CD14-positive monocyte (primary cell): ENCODE data around the gene CAMTA1. TPM values are rescaled to one million over a fixed set of nuclear protein-coding genes. Genes with fewer than 3 reads are reported as not detected.

Experiments used
- DNase-seq, 3 donors: peaks; one replicate each; pipeline ENCODE4 v3.0.0-alpha.2; 2011 to 2022
- H2AFZ ChIP-seq: 2 replicates; pipeline ENCODE4 v1.6.0; 2012; ENCODE audit warnings: mild to moderate bottlenecking, low read depth, low read length, inconsistent platforms; ENCODE audit not compliant: insufficient read depth, poor library complexity, severe bottlenecking
- H3K27ac ChIP-seq, 2 donors: 1 replicate in 1 of 2; 2 replicates in 1 of 2; pipeline ENCODE4 v1.5.1; 2012 to 2013; ENCODE audit warnings: low read length in 2 of 2, control low read depth in 1 of 2, inconsistent platforms in 1 of 2, low read depth in 1 of 2, mild to moderate bottlenecking in 1 of 2
- H3K27me3 ChIP-seq, 2 donors: one replicate each; pipeline versions ENCODE4 v1.6.0 to v1.6.1; 2011 to 2013; ENCODE audit warnings: low read length in 2 of 2; ENCODE audit not compliant: control insufficient read depth in 2 of 2, insufficient read depth in 2 of 2
- H3K36me3 ChIP-seq, 2 donors: replicated peaks in 1 of 2; 1 replicate in 1 of 2; 2 replicates in 1 of 2; pipeline versions ENCODE4 v1.5.1 to v1.6.1; 2012 to 2013; ENCODE audit warnings: low read length in 2 of 2, control low read depth in 1 of 2, inconsistent platforms in 1 of 2, mild to moderate bottlenecking in 1 of 2; ENCODE audit not compliant: insufficient read depth in 2 of 2, control insufficient read depth in 1 of 2
- H3K4me1 ChIP-seq, 2 donors: 1 replicate in 1 of 2; 2 replicates in 1 of 2; pipeline versions ENCODE4 v1.5.1 to v1.6.1; 2012 to 2013; ENCODE audit warnings: low read length in 2 of 2, control low read depth in 1 of 2, inconsistent platforms in 1 of 2, mild to moderate bottlenecking in 1 of 2, moderate library complexity in 1 of 2; ENCODE audit not compliant: insufficient read depth in 2 of 2, control insufficient read depth in 1 of 2
- H3K4me2 ChIP-seq: replicated peaks from 2 replicates; pipeline ENCODE3; 2012; ENCODE audit warnings: low read length, moderate library complexity, mild to moderate bottlenecking; ENCODE audit not compliant: poor library complexity, severe bottlenecking; ENCODE audit errors: extremely low read depth
- H3K4me3 ChIP-seq, 3 experiments: fragments of 200-600 bp in 1 of 3; sonication (generic) in 1 of 3; replicated peaks in 1 of 3; 1 replicate in 2 of 3; 2 replicates in 1 of 3; pipeline ENCODE4 v1.5.1; 2011 to 2013; ENCODE audit warnings: low read length in 3 of 3, mild to moderate bottlenecking in 3 of 3, control low read depth in 2 of 3, low read depth in 2 of 3, inconsistent platforms in 1 of 3, moderate library complexity in 1 of 3
- H3K79me2 ChIP-seq: 2 replicates; pipeline ENCODE4 v1.6.0; 2012; ENCODE audit warnings: mild to moderate bottlenecking, control low read depth, inconsistent platforms, low read length, moderate library complexity; ENCODE audit not compliant: insufficient read depth
- H3K9ac ChIP-seq: 2 replicates; pipeline ENCODE4 v1.6.0; 2017; ENCODE audit warnings: low read length, mild to moderate bottlenecking; ENCODE audit not compliant: insufficient read depth, poor library complexity, severe bottlenecking
- H3K9me3 ChIP-seq, 2 donors: replicated peaks in 1 of 2; 1 replicate in 1 of 2; 2 replicates in 1 of 2; pipeline versions ENCODE4 v1.5.1 to v1.6.1; 2012 to 2013; ENCODE audit warnings: low read length in 2 of 2, control low read depth in 1 of 2; ENCODE audit not compliant: control insufficient read depth in 1 of 2, insufficient read depth in 1 of 2
- H4K20me1 ChIP-seq: 2 replicates; pipeline ENCODE4 v1.6.0; 2012; ENCODE audit warnings: mild to moderate bottlenecking, low read length, control low read depth, moderate library complexity; ENCODE audit not compliant: insufficient read depth
- H3K27ac Mint-ChIP-seq, 7 donors: one replicate each; pipeline ENCODE4 v1.8.0; 2020; ENCODE audit warnings: mild to moderate bottlenecking in 7 of 7, mixed read lengths in 7 of 7, moderate library complexity in 6 of 7, inconsistent platforms in 2 of 7
- H3K27me3 Mint-ChIP-seq, 3 donors: one replicate each; pipeline ENCODE4 v1.8.0; 2021 to 2022; ENCODE audit warnings: low read depth in 3 of 3, mild to moderate bottlenecking in 3 of 3, mixed read lengths in 3 of 3, moderate library complexity in 3 of 3, inconsistent platforms in 1 of 3
- H3K36me3 Mint-ChIP-seq, 2 donors: one replicate each; pipeline ENCODE4 v1.8.0; 2020; ENCODE audit warnings: mixed read lengths in 2 of 2, inconsistent platforms in 1 of 2, mild to moderate bottlenecking in 1 of 2
- H3K4me1 Mint-ChIP-seq: one replicate; pipeline ENCODE4 v1.8.0; 2020; ENCODE audit warnings: mild to moderate bottlenecking, mixed read lengths
- H3K4me3 Mint-ChIP-seq, 2 donors: one replicate each; pipeline ENCODE4 v1.8.0; 2020; ENCODE audit warnings: mild to moderate bottlenecking in 2 of 2, mixed read lengths in 2 of 2, moderate library complexity in 1 of 2
- H3K9me3 Mint-ChIP-seq, 7 donors: one replicate each; pipeline ENCODE4 v1.8.0; 2020 to 2022; ENCODE audit warnings: mixed read lengths in 7 of 7, mild to moderate bottlenecking in 6 of 7, moderate library complexity in 6 of 7, inconsistent platforms in 2 of 7
- CTCF ChIP-seq: fragments of 200-600 bp; IDR thresholded peaks from one replicate; pipeline ENCODE4 v1.8.0; 2022; ENCODE audit warnings: antibody characterized with exemption, mild to moderate bottlenecking
- WGBS: methylation state at CpG from one replicate; pipeline ENCODE4 v1.1.5; 2013; ENCODE audit warnings: missing lambda C conversion rate; ENCODE audit not compliant: insufficient coverage; 5-methylcytosine and 5-hydroxymethylcytosine counted together
- intact Hi-C, 2 donors: fragments of 100-400 bp; cut with micrococcal nuclease; formaldehyde crosslinking; loops; one replicate each; pipeline versions ENCODE4 v1.15.0 to v1.15.1; 2023
- polyA plus RNA-seq, 3 donors: library from polyadenylated mRNA; depleted of rRNA in 1 of 3; unstranded in 2 of 3; stranded (reverse) in 1 of 3; fragments of 300-500 nt in 2 of 3; fragments of >200 nt in 1 of 3; fragmentation: Illumina TruSeq in 2 of 3; gene quantifications; 1 replicate in 2 of 3; 2 replicates in 1 of 3; pipeline ENCODE4 v1.2.3, GENCODE V29; 2012 to 2021

The CAMTA1 gene
- polyA plus RNA-seq, 3 donors, result 52.0 to 89.6 (median 78.3) TPM

DNA sequence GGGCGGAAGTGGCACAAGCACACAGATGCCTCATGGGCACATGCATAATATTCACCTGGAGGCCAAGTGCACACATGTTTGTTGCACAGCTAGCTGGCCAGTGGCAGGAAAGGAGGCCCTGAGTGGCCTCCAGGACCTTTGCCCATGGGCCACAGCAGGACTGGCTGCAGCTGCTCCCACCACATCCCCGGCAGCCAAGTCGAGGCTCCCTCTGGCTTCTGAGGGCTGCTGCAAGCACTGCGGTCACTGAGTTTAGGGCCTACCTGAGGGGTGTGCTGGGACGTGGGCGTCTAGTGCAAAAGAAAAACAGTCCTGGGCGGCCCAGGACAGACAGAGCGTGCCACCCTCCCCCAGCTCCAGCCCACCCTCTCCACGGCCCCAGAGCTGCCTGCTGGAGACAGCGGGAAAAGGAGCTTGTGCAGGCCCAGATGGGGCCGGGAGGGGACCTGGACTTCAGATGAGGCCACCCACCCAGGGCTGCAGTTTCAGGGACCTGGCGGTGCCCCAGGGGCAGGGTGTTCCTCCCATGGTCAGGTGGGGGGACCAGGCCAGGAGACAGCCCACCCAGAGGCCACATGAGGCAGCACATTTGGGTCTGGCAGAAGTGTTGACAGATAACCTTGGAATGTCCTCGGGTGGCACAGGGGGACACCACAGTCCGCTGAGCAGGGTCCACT lies 720.0 kb downstream of the CAMTA1 start:
- no peaks in the 10 kb centered on the region for H4K20me1 ChIP-seq
- no peak overlapping the region for H3K4me3 ChIP-seq
- no peaks in the 10 kb centered on the region for H3K36me3 Mint-ChIP-seq
- no peak overlapping the region for H2AFZ ChIP-seq
- no peaks in the 10 kb centered on the region for H3K79me2 ChIP-seq
- no peaks in the 10 kb centered on the region for H3K9me3 Mint-ChIP-seq
- no peaks in the 10 kb centered on the region for H3K4me1 ChIP-seq
- no peak overlapping the region for H3K27ac ChIP-seq
- no peak overlapping the region for H3K4me3 Mint-ChIP-seq
- no peaks in the 10 kb centered on the region for H3K27me3 ChIP-seq
- 85% methylated on average over 9 of the region's 14 CpGs for WGBS
- no peak for TF ChIP-seq CTCF
- H3K9ac ChIP-seq, result no peak overlapping the region
- no peak for DNase-seq
- H3K36me3 ChIP-seq, result no peaks in the 10 kb centered on the region
- intact Hi-C loops, result no loop called here
- H3K4me2 ChIP-seq, result no peak overlapping the region
- H3K9me3 ChIP-seq, result peaks cover 0 to 2% of the 10 kb centered on the region in 2 donors
- H3K27me3 Mint-ChIP-seq, result peaks cover 0 to 1% (median 0%) of the 10 kb centered on the region in 3 donors
- no peak overlapping the region for H3K27ac Mint-ChIP-seq
- no peaks in the 10 kb centered on the region for H3K4me1 Mint-ChIP-seq

DNA sequence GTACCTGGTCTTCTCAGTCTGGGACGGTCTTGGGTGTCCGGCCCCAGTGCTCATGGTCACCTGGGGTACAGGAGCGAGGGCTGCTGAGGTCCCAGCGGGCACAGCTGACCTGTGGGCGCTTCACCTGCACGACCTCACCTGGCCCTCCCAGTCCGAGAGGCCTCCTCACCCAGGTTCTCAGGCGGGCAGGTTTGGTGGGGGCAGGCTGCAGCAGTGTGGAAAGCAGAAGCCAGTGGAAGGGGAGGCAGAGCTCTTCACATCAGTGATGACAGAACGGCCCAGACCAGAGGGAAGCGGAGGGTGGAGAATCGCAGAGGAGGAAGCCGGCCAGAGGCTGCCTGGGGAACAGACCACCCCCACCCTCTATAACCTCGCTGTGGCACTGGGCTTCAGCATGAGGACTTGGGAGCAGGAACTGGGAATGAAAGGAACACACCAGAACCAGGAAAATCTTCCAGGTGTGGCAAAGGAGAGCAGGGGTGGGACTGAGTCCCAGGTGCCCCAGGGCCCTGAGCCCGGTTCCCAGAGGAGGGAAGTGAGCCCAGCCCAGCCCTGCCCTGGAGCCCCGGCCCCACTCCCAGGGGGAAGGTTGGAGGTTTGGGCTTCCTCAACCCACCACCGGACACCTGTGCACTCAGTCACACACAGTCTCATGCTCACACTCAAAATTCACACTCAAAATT lies 720.7 kb downstream of the CAMTA1 start:
- no peak overlapping the region for H3K4me3 ChIP-seq
- H3K36me3 Mint-ChIP-seq, result no peaks in the 10 kb centered on the region
- intact Hi-C loops, result no loop called here
- no peaks in the 10 kb centered on the region for H4K20me1 ChIP-seq
- no peak overlapping the region for H2AFZ ChIP-seq
- no peaks in the 10 kb centered on the region for H3K4me1 Mint-ChIP-seq
- H3K4me1 ChIP-seq, result no peaks in the 10 kb centered on the region
- 78% methylated on average over 6 of the region's 16 CpGs for WGBS
- no peaks in the 10 kb centered on the region for H3K27me3 ChIP-seq
- H3K36me3 ChIP-seq, result no peaks in the 10 kb centered on the region
- H3K9me3 Mint-ChIP-seq, result no peaks in the 10 kb centered on the region
- H3K4me2 ChIP-seq, result no peak overlapping the region
- no peak for TF ChIP-seq CTCF
- H3K9ac ChIP-seq, result no peak overlapping the region
- DNase-seq, result no peak
- H3K9me3 ChIP-seq, result no peaks in the 10 kb centered on the region
- no peak overlapping the region for H3K27ac Mint-ChIP-seq
- no peaks in the 10 kb centered on the region for H3K79me2 ChIP-seq
- H3K27me3 Mint-ChIP-seq, result peaks cover 0 to 2% (median 2%) of the 10 kb centered on the region in 3 donors
- no peak overlapping the region for H3K27ac ChIP-seq
- H3K4me3 Mint-ChIP-seq, result no peak overlapping the region
